ENCODE results near the gene ITGB4. TPM values are rescaled to one million over a fixed set of nuclear protein-coding genes. Genes with fewer than 3 reads are reported as not detected.

ITGB4 gene
- total RNA-seq, 1 donor from 2014 or later: 31.4 TPM

DNA sequence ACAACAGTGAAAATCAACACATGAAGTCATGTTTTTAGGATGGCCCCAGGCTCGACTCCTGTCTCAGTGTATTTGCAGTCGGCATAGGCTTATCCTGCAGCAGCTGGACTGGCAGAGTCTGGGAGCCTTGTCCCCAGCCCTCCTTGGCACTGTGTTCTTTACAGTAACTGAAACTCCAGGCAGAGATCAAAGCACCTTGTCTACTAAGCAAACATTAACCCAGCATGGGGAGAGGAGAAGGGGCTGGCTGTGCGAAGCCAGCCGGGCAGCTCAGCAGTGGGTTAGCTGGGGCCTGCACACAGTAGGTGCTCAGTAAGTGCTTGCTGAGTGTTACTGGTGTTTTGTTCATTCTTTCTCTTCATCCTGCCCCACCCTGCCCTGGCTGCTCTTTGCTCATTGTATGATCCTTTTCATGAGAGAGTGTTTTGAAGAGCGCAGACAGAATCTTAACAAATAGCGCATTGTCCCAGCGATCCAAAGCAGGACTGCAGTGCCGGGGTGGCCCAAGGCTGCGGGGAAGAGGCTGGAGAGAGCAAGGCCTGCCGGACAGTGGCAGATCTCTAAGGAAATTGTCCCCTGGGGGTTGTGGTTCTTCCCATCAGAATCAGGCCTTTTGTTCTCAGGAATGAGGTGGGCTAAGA is 23.5 kb upstream of the ITGB4 start:
- no peak for DNase-seq

DNA sequence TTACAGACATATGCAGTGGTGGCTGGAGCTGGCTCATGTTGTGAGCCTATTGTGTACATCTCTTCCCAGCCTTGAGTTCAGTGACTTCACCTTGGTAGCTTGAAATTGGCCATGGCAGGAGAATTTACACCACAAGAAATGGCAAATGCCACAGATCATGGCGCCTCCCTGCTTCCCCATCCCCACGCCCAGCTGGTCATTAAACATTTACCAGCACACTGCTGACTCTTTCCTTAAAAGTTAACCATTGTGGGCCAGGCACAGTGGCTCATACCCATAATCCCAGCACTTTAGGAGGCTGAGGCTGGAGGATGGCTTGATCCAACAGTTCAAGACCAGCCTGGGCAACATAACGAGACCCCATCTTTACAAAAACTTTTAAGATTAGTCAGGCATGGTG is 22.6 kb upstream of the ITGB4 start:
- no peak for DNase-seq

DNA sequence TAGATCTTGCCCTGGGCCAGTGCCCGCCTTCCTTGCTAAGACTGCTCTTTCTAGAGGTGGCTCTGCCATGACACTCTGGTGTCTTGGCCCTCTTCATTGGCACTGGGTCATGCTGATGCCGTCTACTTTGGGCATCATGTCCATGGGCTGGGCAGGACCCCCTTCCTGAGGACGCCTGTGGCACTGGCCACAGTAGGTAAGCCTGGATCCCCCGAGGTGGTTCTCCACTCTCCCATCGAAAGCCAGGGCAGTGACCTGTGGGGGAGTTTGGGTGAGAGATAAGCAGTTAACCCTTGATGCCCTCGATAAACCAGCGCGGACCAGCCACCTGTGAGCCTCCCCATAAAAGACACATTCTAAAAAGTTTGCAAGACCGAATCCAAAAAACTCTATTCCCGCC is 20.0 kb upstream of the ITGB4 start:
- DNase-seq: no peak

DNA sequence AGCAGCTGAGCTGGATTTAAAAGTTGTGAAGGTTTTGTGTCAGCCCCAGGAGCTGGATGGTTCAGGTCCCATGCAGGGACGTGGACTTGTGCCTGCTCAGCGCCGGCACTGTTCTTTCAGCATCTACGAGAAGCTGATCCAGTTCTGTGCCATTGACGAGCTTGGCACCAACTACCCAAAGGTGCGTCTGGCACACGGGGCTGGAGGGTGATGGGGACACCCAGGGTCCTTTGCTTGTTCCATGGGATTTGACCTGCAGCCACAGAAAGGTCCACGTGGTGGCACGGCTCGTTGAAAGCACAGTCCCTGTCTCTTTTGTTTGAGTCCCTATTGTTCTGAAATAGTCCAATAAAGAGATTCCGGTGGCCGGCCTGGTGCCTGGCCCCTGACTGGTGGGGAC is 18.1 kb upstream of the ITGB4 start:
- DNase-seq: no peak

DNA sequence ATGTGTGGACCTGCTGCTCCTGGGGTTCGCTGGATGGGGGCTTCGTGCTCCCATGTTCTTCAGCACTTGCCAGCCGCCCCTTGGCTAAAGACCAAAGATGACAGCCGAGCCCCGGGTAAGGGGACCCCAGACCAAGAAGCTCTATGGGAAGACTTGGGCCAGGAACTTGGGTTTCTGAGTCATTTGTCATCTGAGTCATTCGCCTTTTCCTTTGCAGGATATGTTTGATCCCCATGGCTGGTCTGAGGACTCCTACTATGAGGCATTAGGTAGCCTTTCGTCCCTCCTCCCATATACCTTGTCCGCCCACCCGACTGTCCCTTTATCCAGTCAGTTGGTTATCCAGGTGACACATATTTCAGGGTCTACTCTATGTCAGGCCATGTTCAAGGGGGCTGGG is 17.7 kb upstream of the ITGB4 start:
- no peak for DNase-seq

DNA sequence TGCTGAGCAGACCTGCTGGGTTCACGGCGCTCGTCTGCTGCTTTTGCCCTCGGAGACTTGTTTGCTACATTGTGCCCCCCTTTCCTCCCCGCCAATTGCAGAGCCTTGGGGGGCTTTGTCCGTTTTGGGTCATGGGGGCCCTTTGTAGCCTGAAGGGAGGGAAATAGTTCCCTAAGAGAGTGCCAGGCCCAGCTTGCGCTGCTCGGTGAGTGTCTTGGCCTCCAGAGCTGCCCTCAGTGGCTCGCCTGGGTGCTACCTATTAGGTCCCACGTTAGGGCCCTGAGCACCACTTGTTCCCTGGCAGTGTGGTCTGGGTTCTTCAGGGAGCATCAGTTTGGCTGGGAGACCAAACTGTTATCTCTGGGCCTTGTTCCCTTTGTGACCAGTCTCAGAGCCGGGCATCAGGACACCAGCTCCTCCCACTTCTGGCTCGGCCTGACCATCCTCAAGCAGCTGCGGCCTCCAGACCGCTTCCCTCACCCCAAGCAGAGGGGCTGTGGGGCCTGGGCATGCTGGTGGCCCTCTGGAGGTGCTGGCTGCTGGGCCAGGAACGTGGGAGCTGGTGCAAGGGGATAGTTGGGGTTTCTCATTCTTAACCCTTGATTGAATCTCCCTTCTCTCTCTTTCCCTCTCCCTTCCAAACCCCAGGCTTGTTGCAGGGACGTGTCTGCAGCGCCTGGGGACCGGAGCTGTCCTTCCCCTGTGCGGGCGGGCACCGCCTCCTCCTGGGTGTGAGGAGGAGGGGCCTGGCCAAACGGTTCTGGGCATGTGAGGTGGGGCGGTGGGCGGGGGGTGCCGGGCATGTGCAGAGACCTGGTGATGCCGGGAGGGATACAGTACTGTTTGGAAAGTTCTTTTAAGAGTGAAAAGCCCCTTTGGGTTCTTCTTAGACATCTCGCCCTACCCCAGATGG is 16.0 kb upstream of the ITGB4 start:
- no peak for DNase-seq

DNA sequence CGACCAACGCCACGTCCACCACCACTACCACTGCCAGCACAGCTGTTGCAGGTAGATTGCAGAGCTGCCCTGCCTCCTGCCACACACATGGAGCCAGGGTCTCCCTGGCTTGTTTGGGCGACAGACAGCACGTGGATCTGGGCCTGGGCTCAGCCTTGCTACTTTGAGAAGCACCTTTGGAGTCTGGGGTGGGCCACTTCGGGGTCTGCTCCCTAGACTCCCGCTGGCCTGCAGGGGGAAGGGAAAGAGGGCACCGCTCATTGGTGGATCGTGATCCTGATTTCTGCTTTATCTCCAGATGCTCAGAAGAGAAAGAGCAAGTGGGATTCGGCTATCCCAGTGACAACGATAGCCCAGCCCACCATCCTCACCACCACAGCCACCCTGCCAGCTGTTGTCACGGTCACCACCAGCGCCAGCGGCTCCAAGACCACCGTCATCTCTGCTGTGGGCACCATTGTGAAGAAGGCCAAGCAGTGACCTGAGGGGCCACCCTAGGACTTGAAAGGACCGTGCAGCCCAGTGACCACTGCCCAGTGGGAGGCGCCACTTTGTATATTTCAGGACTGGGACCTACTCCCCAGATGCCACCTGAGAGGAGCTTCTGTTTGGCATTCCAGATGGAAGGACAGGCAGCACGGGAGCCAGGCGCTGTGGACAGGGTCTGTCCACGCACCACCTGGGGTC is 15.1 kb upstream of the ITGB4 start:
- no peak for DNase-seq

DNA sequence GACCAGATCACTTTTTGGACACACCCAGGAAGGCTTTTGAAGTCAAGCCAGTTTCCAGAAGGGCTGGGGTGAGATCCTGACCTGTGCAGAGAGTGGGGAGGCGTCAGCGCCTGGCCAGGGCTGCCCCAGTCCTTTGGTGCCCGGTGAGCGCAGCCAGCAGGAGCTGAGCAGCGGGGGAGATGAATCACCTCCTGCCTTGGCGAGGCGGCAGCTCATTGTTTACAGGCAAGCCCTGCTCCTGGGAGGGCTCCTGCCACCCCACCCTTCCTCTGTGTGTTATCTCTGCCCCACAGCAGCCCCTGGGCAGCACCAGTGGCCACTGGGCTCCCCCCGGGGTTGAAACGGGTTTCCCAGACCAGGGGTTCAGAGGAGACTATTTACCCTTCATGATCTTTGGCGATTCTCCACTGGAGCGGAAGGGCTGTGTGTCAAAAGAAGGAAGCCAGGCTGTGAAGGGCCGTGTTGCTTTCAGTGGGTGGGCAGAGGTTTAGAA is 14.1 kb upstream of the ITGB4 start:
- no peak for DNase-seq

DNA sequence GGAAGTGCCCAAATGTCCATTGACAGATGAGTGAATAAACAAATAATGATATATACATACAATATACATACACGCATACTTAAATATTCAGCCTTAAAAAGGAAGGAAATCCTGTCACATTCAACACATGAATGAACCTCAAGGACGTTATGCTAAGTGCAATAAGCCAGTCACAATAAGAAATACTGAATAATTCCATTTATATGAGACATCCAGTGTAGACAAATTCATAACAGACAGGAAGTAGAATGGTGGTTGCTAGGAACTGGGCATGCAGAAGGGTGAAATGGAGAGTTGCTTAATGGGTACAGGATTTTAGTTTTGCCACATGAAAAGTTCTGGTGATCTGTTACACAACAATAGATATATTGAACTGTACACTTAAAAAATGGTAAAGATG is 8.8 kb upstream of the ITGB4 start:
- no peak for DNase-seq

DNA sequence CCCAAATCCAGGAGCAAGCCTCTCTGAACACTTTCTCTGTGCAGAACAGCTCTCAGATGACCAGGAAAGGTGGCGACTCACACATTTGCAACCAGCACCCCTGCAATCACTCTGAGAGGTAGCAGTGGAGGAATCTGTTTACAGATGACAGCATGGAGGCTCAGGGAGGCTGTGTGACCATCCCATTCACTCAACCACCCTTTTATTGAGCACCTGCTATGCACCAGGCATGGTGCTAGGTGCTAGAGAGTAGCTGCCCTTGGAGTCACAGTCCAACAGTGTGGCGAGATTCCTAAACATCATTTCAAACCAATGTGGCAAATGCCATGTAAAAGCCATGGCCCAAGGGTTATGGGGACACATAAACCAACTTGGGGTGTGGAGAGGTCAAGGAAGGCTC is 1.5 kb upstream of the ITGB4 start:
- DNase-seq: no peak

DNA sequence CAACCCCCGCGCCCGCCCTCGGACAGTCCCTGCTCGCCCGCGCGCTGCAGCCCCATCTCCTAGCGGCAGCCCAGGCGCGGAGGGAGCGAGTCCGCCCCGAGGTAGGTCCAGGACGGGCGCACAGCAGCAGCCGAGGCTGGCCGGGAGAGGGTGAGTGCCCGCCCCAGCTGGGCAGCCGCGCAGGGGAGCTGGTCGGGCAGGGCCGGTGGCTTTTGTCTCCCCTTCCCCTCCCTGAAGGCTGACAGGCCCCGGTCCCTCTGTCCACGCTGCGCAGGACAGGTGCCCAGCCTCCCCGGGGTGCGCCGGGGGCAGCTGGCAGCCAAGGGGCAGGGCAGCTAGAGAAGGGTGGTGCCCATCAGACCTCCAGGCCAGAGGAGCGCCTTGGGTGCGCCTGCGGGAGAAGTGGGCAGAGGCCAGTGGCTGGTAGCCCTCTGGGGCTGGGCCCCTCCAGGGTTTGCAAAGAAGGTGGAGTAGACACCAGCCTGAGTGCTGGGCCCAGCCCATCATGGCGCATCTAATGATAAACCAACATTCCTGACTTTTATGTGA is 278 bp downstream of the ITGB4 start:
- no peak for DNase-seq

DNA sequence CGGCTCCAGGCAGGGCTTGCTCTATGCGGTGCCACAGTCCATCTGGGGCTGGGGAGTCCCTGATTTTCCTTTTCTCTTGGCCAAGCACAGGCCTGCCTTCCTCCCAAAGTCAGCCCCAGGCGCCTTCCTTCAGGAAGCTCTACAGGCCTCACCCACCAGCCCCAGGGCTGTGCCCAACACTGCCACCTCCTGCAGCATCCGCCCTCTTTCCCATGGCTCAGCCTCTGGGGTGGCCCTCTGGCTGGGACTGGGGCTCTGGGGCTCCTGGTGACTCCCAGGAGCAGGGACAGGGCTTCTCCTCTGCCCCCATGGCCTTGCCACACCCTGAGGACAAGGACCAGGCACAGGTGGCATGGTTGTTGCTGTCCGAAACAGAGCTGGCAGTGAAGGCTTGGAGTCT is 817 bp downstream of the ITGB4 start:
- DNase-seq: no peak

DNA sequence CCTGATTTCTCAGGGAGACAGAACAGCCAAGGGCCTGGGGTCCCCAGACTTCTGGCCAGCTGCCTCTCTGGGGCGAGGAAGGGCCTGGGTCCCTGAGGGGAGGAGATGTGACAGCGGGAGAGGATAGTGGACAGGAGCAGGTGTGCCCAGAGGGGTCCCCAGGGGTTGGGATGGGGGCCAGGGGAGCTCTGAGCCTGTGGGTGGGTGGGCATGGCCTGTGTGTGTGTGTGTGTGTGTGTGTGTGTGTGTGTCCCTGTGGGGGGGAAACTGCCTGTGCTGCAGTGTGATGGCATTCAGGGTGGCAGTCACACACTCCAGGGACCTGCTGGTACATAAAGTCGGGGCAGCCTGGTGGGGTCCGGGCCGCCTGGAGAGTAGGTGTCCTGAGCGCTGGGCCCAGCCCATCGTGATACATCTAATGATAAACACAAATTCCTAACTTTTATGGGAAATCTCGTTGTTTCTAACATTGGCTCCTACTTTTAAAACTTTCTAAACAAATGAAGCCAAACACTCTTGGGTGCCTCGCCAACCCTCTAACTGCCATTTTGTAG is 1.4 kb downstream of the ITGB4 start:
- DNase-seq: no peak

DNA sequence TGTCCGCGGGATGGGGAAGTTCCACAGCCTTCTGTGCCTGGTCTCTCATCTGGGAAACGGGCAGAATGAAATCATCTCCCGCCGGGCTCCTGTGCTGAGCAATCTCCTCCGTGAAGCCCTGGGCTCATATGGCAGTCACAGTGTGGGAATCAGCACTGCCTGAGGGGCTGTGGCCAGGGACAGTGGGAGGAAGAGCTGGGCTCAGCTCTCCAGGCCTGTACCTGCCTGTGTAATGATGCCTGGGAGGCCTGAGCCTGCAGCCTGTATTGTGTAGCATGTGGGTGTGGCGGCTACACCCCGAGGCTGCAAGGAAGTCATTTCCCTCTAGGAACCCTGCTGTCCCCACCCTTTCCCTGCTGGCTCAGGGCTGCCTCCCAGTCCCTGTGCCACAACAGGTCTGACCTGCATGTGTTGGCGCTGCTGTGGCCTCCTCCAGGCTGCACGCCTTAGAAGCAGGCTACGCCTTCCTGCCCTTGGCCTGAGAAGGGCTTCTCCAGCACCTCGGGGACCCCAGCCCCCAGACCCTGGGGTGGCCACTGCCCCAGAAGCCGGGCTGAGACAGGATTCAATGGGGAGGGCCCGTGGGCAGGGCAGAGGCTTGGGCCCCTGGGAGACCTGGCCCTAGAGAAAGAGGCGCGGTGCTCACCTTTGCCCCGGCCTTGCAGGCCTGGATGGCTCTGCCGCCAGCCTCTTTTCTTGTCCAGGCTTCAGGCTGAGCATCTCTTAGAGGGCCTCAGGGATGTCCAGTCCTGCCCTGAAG is 2.1 kb downstream of the ITGB4 start:
- no peak for DNase-seq

DNA sequence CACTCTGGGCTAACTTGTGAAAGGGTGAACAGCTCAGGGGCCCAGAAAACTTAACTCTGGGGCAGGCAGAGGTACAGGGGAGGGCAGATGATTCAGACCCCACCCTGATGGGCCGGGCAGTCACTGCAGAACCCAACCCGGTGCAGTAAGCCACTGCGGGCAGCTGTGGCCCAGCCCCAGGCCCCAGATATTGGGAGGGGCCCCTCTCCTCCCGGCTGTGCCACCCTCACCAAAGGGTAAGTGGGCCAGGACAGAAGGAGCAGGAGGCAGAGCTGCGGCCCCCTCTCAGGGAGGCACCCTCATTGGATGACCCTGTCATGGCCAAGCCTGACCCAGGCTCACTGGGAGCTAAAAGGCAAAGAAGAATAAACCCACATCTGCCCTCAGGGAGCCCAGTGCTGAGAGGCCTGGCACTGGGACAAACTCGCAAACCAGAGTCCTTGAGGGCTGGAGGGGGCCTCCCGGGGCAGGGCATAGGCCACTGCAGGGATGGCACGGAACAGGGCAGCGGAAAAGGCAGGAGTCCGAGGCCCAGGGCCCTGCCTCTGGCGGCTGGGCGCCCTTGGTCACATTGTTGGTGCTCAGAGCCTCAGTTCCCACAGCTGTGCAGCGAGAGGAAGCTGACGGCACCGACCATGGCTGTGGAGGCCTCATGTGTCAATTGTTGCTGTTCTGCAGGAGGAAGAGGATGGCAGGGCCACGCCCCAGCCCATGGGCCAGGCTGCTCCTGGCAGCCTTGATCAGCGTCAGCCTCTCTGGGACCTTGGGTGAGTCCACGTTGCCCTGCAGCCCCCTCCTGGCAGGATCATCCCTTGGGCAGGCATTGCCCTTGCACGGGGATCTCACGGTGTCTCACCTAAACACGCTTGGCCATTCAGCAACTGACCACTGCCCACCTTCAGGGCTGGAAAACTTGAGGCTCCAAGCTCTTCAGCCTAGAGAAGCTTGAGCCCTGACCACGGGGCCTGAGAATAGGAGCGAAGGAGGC is 3.1 kb downstream of the ITGB4 start:
- DNase-seq: no peak

DNA sequence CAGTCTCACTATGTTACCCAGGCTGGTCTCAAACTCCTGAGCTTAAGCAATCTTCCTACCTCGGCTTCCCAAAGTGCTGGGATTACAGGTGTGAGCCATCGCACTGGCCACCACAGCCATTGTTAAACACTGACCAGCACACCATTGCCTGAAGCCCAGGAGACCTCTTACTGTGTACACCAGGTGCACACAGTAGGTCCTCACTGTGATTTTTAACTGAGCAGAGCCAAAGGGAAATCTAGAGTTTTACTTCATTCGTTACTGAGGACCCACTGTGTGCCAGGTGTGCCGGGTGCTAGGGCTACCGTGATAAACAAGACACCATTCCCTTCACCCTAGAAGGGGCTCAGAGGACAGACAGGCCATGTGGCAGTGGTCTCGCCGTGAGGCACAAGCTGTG is 4.2 kb downstream of the ITGB4 start:
- no peak for DNase-seq

DNA sequence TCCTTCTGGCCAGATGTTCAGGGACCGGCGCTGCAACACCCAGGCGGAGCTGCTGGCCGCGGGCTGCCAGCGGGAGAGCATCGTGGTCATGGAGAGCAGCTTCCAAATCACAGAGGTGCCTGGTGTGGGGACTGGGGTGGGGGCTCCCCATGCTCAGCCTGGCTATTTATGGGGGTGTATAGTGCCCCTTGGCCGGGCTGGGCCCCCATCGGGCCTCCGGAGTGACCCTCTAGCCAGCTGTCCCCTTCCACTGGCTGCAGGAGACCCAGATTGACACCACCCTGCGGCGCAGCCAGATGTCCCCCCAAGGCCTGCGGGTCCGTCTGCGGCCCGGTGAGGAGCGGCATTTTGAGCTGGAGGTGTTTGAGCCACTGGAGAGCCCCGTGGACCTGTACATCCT is 6.1 kb downstream of the ITGB4 start:
- DNase-seq: no peak

DNA sequence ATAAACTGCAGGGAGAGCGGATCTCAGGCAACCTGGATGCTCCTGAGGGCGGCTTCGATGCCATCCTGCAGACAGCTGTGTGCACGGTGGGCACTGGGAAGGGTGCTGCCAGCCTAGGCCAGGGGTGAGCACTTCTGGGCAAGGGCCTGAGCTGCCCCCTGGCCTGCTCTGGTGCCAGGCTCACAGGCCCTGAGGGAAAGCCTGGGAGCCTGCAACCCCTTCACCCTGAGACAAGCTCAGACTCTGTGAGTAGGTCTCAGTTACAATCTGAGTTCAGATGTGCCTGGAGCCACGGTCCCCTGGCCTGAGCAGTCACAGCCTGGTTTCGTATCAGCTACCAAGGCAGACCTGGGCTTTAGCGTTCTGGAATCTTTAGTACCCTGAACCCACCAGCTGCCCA is 8.1 kb downstream of the ITGB4 start:
- DNase-seq: no peak

DNA sequence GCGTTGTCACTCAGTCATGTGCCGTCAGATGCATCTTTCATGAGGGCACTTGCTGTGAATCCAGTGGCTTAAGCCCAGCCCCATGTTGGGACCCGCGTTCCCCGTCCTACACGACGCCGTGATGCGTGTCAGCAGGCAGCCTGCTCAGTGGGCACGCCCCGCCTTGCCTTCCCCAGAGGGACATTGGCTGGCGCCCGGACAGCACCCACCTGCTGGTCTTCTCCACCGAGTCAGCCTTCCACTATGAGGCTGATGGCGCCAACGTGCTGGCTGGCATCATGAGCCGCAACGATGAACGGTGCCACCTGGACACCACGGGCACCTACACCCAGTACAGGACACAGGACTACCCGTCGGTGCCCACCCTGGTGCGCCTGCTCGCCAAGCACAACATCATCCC is 8.8 kb downstream of the ITGB4 start:
- no peak for DNase-seq

DNA sequence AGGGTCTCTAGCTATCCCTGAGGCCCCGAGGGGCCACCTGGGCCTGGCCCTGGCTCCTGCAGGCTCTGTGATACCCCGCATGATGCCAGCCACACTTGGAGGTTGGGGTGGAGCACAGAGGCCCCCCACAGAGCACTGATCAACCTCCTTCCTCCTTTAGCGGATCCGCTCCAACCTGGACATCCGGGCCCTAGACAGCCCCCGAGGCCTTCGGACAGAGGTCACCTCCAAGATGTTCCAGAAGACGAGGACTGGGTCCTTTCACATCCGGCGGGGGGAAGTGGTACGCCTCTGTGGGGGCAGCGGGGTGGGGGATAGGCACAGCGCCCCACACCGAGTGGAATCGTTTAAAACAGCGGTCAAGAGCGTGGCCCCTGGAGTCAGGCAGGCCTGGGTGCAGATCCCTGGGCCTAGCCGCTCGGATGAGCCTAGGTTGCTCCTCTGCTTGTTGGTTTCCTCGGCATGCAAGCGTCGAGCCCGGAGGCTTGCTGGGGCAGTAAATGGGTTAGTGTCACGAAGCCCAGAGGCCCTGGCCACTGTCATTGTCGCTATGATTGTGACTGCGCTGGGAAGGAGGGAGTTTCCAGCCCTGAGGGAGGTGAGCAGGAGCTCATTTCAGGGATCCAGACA is 9.9 kb downstream of the ITGB4 start:
- no peak for DNase-seq
